Choroid plexus epithelial cell (primary cell): ENCODE results near the gene SKIL.

Source experiments
- DNase-seq: peaks from one replicate; pipeline ENCODE4 v3.0.0-alpha.2; 2010; ENCODE audit warnings: low read depth
- H3K4me3 ChIP-seq: 2 replicates; pipeline ENCODE4 v1.5.1; 2011; ENCODE audit warnings: low read depth, mild to moderate bottlenecking, control low read depth, low read length, moderate library complexity
- CTCF ChIP-seq: conservative IDR thresholded peaks from 2 replicates; pipeline ENCODE4 v1.5.1; 2011; ENCODE audit warnings: low read depth, mild to moderate bottlenecking, control low read depth, inconsistent platforms, low read length, moderate library complexity

The SKIL gene

GRCh38 chr3:170405101-170405500, 47.6 kb downstream of the SKIL start:
- TF ChIP-seq CTCF: no peak
- H3K4me3 ChIP-seq: no peak overlapping the region
- no peak for DNase-seq

- DNase-seq: peak; percentile 71
- no peak overlapping the region for H3K4me3 ChIP-seq
- peak; percentile 72 for TF ChIP-seq CTCF
Observed at GRCh38 chr3:170410428-170411029, 53.0 kb downstream of the SKIL start.

- no peak for TF ChIP-seq CTCF
- no peak for DNase-seq
- H3K4me3 ChIP-seq: no peak overlapping the region
Observed at GRCh38 chr3:170413291-170413690, 55.8 kb downstream of the SKIL start.

- H3K4me3 ChIP-seq: no peak overlapping the region
- DNase-seq: peak; percentile 93
- peak; percentile 100 for TF ChIP-seq CTCF
Observed at GRCh38 chr3:170414202-170414663, 56.7 kb downstream of the SKIL start.

- DNase-seq: no peak
- H3K4me3 ChIP-seq: no peak overlapping the region
- TF ChIP-seq CTCF: no peak
Observed at GRCh38 chr3:170417090-170417489, 59.6 kb downstream of the SKIL start.

GRCh38 chr3:170418422-170419398, 61.2 kb downstream of the SKIL start, which contains the start of gene CLDN11:
CLDN11 (plus strand) TSS chr3:170418868; CDS start chr3:170419067, 199 bp downstream.
- peak within 1 kb of the TSS; percentile 81 for H3K4me3 ChIP-seq
- DNase-seq: peak; percentile 71

More at GRCh38 chr3:170418422-170419398, 61.2 kb downstream of the SKIL start, which contains the start of gene CLDN11:
- peak; percentile 46 for TF ChIP-seq CTCF
